Activated T-cell treated with anti-CD3 and anti-CD28 coated beads, Interleukin-2, amount 50 U/mL, for 72 hours (primary cell): ENCODE data around the gene CD6. TPM values are rescaled to one million over a fixed set of nuclear protein-coding genes. Genes with fewer than 3 reads are reported as not detected.

Experiments
- ATAC-seq, 2 donors: fragments of 150-1000 bp; cut with Tn5 transposase; replicated peaks in 1 of 2; 2 replicates each; pipeline ENCODE4 v1.10.0; 2021; ENCODE audit warnings: moderate library complexity in 2 of 2, mild to moderate bottlenecking in 1 of 2
- DNase-seq, 2 donors: peaks; one replicate each; pipeline ENCODE4 v3.0.0; 2021 to 2022; ENCODE audit warnings: mixed read lengths in 1 of 2
- H3K27ac Mint-ChIP-seq: one replicate; pipeline ENCODE4 v1.8.0; 2022; ENCODE audit warnings: mild to moderate bottlenecking, moderate library complexity, mixed read lengths
- H3K27me3 Mint-ChIP-seq: one replicate; pipeline ENCODE4 v1.8.0; 2022; ENCODE audit warnings: low read depth, mixed read lengths
- H3K36me3 Mint-ChIP-seq, 2 donors: one replicate each; pipeline ENCODE4 v1.8.0; 2022; ENCODE audit warnings: mixed read lengths in 2 of 2, mild to moderate bottlenecking in 1 of 2; ENCODE audit not compliant: insufficient read depth in 2 of 2
- H3K4me1 Mint-ChIP-seq: one replicate; pipeline ENCODE4 v1.8.0; 2022; ENCODE audit warnings: low read depth, mixed read lengths
- H3K4me3 Mint-ChIP-seq, 2 donors: one replicate each; pipeline ENCODE4 v1.8.0; 2022; ENCODE audit warnings: mild to moderate bottlenecking in 2 of 2, mixed read lengths in 2 of 2, moderate library complexity in 2 of 2
- H3K9me3 Mint-ChIP-seq, 2 donors: one replicate each; pipeline ENCODE4 v1.8.0; 2022; ENCODE audit warnings: mixed read lengths in 2 of 2
- total RNA-seq, 2 donors: library from RNA; stranded (reverse); gene quantifications; one replicate each; pipeline ENCODE4 v1.2.3, GENCODE V29; 2022

The CD6 gene
- total RNA-seq, 2 donors from 2014 or later: 298 to 313 TPM

DNA sequence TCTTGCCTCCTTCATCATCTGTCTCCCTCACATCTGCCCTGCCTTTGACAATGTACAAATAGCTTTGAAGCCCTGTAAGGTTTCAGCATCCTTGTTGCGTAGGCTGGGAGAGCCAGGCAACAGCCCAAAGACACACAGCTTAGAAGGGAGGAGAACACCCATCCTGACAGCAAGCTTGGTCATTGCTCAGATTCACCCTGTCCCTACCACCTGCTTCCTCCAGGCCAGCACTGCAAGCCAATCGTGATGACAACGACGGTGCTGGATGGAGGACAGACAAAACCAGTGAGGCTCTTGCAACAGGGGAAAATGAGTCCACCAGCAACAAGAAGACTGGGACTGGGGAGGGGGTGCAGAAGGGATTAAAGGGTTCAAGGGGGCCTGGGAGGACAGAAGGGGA is 97.9 kb downstream of the CD6 start:
- ATAC-seq (no peak), DNase-seq (no peak)
- no peaks in the 10 kb centered on the region for H3K9me3 Mint-ChIP-seq
- peaks cover 25 to 48% of the 10 kb centered on the region in 2 donors for H3K36me3 Mint-ChIP-seq
- peaks cover 100% of the 10 kb centered on the region for H3K4me1 Mint-ChIP-seq
- peak overlapping the region; percentile 52 for H3K27ac Mint-ChIP-seq
- no peaks in the 10 kb centered on the region for H3K27me3 Mint-ChIP-seq
- peak overlapping the region in 1 of 2 donors; percentile 45 for H3K4me3 Mint-ChIP-seq

Other genes starting within 250 kb of the CD6 start
- gene MS4A18, start 247.0 kb upstream of the CD6 start, total RNA-seq: not detected
- not detected for gene MS4A15, start 214.8 kb upstream of the CD6 start, total RNA-seq
- not detected for gene MS4A10, start 186.3 kb upstream of the CD6 start, total RNA-seq
- 10 to 100 TPM; 16.4 to 23.9 TPM for gene CCDC86, start 129.6 kb upstream of the CD6 start, total RNA-seq
- gene PTGDR2, start 115.7 kb upstream of the CD6 start, total RNA-seq: under 1 TPM; 0.16 to 0.17 TPM
- gene ZP1, start 104.1 kb upstream of the CD6 start, total RNA-seq: not detected
- gene PRPF19, start 65.1 kb upstream of the CD6 start, total RNA-seq: 100 to 1,000 TPM; 139 to 175 TPM
- 10 to 100 TPM; 61.9 to 66.3 TPM for gene TMEM109, start 57.5 kb upstream of the CD6 start, total RNA-seq
- gene TMEM132A, start 47.2 kb upstream of the CD6 start, total RNA-seq: 1 to 10 TPM; 2.4 to 3.5 TPM
- gene SLC15A3, start 19.5 kb upstream of the CD6 start, total RNA-seq: 1 to 10 TPM; 3.5 to 4.1 TPM
- gene CD5, start 130.8 kb downstream of the CD6 start, total RNA-seq: 100 to 1,000 TPM; 285 to 317 TPM
- 10 to 100 TPM; 13.0 to 14.9 TPM for gene VPS37C, start 189.7 kb downstream of the CD6 start, total RNA-seq
- gene PGA3, start 231.8 kb downstream of the CD6 start, total RNA-seq: not detected